Left cardiac atrium (tissue), 4 donors: ENCODE results near the gene GPC5. TPM values are rescaled to one million over a fixed set of nuclear protein-coding genes. Genes with fewer than 3 reads are reported as not detected.

Source experiments
- ATAC-seq, 2 donors: fragments of 200-7000 bp; cut with Tn5 transposase; one replicate each; pipeline ENCODE4 v1.9.1; 2020; ENCODE audit warnings: mild to moderate bottlenecking in 2 of 2, moderate library complexity in 2 of 2
- DNase-seq: peaks from one replicate; pipeline ENCODE4 v3.0.0-alpha.2; 2020
- intact Hi-C, 2 donors: fragments of 100-400 bp; cut with DNase I; formaldehyde crosslinking; loops; one replicate each; pipeline versions ENCODE4 v1.14.1 to v1.15.1; 2022 to 2023
- total RNA-seq, 2 donors: library from RNA; stranded (reverse); fragmentation: NEBNext Ultra II Directional; extraction: Animal tissue kit (Norgen Biotek cat#: 25700); gene quantifications; one replicate each; pipeline ENCODE4 v1.2.1, GENCODE V29; 2021
- donor health status: DM: no; HTN: yes; CAD: no.
- donor health status: DM: no; HTN: yes; CAD: no; lungs with severe emphysema.
- donor health status: DM: yes; HTN: yes; CAD: no.
- donor health status: Dilated cardiomyopathy.

The GPC5 gene
- total RNA-seq, 2 donors from 2014 or later = 1.8 to 3.0 TPM

DNA sequence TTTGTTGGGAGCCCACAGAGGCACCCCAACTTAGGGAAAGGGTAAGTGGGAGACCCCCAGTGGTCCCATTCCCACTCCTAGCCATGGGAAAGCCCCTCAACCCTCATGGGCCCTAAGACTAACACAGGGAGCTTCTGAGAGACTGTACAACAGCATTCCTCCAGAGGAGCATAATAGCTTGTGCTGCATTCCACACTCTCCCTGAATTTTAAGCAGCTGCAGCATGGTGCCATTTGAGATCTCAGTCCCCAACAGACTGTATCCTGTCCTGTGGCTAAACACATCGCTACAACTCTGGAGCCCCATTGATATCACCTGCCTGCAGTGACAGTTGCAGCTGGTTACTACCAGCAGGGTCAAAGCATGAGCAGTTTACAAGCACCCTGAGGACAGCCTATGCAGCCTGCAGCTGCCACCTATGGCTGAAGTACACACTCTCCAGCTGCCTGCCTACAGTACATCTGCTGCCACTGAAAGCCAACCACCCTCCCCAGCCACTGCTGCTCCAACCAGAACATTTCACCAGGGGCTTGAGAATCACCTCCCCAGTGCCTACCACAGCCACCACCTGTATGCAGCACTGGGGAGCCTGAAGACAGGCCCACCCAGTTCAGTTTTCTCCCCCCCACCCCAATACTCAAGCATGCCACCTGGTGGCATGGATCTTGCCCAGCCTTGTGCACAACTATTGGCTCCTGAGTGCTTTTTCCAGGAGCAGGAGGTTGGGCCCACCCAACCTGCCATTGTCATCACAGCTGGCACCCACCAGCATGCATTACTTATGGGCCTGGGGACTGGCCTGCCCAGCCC lies 557.3 kb downstream of the GPC5 start:
- DNase-seq (no peak), ATAC-seq (no peak)
- intact Hi-C loops = no loop called here

DNA sequence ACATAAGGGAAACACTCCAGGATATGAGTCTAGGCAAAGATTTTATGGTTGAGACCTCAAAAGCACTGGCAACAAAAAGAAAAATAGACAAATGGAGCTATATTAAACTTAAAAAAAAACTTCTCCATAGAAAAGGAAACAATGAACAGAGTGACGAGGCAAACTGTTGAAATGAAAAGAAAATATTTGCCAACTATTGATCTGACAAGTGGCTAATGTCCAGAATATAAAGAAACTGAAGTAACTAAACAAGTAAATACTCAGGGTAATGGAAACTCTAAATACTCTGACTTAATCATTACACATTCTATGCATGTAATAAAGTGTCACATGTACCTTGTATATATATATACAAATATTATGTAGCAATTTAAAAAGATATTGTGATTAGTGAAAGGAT lies 562.5 kb downstream of the GPC5 start:
- no peak for DNase-seq
- intact Hi-C loops = no loop called here
- no peak for ATAC-seq

DNA sequence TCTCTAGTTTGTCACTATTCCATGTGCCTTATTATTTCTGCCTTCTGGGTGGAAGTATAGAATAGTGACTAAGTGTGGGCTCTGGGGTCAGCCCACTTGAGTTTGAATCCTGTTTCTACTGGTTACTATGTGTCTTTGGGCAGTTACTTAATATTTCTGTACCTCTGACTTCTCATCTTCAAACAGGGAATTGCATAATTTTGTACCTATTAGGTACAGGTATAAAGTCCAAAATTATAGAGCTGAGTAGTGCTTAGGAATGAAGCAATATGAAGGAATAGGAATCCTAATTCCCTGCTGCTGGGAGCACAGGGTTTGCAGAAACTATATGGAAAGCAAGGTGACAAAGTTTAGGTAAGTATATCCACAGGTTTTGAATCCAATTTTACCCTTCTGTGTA lies 564.5 kb downstream of the GPC5 start:
- DNase-seq (no peak), ATAC-seq (no peak)
- intact Hi-C loops = no loop called here

DNA sequence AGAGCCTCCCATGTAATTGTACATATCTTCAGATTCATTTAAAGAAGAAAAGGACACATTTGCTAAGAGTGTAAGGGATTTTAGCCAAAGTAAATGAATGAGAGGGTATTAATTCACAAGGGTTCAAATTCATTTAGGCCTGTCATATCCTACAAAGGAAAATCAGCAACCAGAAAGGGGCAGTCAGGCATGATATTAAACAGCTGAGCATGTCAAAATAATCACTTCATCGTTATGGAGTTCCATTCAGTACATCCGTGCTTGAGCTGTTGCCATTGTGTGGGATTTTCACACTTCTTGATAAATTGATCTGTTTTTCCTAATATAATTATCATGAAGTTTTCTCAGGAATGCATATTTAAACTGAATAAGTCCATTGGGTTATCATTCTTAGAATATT lies 567.1 kb downstream of the GPC5 start:
- no peak for DNase-seq
- ATAC-seq = no peak
- intact Hi-C loops = no loop called here

- intact Hi-C loops = no loop called here
- DNase-seq = no peak
- ATAC-seq = no peak
These were observed 580.1 kb downstream of the GPC5 start for GRCh38 chr13:91978571-91978970.

DNA sequence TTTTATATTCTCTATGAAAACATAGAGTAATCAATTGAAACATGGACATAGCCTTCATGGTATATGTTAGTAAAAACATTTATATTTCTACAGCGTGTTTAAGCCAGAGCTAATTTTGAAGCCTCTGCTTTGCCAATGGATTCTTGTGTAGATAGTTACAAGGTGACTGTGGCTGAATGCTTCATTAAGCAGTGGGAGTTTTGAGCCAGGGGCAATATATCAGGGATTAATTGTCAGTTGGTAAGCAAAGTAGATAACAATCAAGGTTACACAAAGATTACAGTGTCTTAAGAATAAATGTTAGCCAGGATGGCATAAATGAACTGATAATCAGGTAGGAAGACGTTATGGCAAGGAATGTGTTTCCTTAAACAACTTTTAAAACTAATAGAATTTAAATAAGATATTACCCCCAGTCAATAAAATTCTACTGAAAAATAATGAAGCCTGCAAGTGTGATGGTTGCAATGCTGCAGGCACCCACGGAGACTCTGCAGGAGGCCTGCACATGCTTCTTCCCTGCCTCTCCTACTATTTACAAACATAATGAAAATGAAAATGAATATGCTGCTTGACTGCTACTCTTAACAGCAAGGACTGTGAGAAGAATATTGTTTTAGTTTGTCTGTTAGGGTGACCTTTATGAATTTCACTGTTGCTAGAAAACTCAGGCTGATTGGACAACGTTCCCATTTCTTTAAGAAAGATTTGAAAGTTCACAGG lies 588.5 kb downstream of the GPC5 start:
- ATAC-seq (no peak), DNase-seq (no peak)
- intact Hi-C loops = no loop called here

GRCh38 chr13:91988331-91988730 lies 589.9 kb downstream of the GPC5 start:
- no peak for DNase-seq
- intact Hi-C loops = no loop called here
- no peak for ATAC-seq

DNA sequence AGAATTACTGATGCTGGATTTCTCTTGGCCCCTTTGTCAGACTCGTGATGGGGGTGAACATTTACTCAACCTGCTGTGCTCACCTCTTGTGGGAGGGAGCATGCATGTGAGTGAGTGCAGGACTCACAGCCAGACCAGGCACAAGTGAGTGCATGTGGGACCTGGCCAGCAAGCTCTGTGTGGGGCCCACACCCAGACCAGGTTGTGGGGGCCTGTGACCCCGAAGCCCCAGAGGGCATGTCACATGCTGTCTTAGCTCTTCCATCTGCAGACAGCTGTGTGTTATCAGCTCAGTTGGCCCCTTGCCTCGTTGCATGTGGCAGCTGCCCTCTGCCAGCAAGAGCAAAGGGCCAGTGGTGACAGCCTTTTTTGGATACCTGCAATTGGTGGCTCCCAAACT lies 614.4 kb downstream of the GPC5 start:
- intact Hi-C loops = no loop called here
- no peak for ATAC-seq
- DNase-seq = no peak

GRCh38 chr13:92017737-92018136 lies 619.3 kb downstream of the GPC5 start:
- intact Hi-C loops = no loop called here
- no peak for ATAC-seq

GRCh38 chr13:92028695-92029094 lies 630.3 kb downstream of the GPC5 start:
- ATAC-seq (no peak), DNase-seq (no peak)
- intact Hi-C loops = no loop called here

More at GRCh38 chr13:92017737-92018136, 619.3 kb downstream of the GPC5 start:
- DNase-seq = no peak

DNA sequence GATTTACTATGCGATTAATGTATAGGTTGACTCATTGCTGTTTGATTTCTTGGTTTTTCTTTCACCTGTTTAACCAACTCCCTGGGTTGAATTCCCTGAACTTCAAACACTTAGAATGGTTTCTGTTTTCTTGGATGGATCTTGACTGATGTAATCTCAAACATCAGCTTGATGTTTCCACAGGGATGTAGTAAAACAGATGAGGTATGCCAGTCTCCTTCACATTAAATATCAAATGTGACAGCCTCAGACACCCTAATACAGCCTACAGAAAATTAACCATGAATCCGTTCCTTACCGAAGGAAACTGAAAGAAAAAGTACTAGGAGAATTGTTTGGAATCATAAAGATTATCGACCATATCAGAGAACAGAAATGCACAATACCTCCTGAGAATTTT lies 631.2 kb downstream of the GPC5 start:
- intact Hi-C loops = no loop called here
- no peak for ATAC-seq
- DNase-seq = no peak

GRCh38 chr13:92038905-92039304 lies 640.5 kb downstream of the GPC5 start:
- DNase-seq (no peak), ATAC-seq (no peak)
- intact Hi-C loops = no loop called here

DNA sequence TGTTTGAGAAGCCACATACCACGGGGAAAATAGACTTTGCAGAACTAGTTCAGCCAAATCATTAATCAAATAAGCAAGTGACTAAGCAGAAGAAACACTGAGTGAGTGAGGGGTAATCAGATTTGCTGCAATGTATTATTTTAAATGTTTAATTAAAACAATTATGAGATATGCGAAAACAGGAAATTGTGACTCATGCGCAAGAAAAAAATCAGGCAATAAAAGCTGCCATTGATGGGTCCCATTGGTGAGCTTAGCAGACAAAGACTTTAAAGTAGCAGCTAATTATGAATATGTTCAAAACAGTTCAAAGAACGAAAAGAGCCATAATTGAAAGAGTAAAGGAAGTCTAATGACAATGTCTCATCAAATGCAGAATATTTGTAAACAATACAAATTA lies 644.1 kb downstream of the GPC5 start:
- intact Hi-C loops = no loop called here
- DNase-seq (no peak), ATAC-seq (no peak)

- no peak for DNase-seq
- intact Hi-C loops = no loop called here
- no peak for ATAC-seq
These were observed 645.9 kb downstream of the GPC5 start for GRCh38 chr13:92044351-92044750.

- DNase-seq (no peak), ATAC-seq (no peak)
- intact Hi-C loops = no loop called here
These were observed 656.0 kb downstream of the GPC5 start for GRCh38 chr13:92054389-92054788.

DNA sequence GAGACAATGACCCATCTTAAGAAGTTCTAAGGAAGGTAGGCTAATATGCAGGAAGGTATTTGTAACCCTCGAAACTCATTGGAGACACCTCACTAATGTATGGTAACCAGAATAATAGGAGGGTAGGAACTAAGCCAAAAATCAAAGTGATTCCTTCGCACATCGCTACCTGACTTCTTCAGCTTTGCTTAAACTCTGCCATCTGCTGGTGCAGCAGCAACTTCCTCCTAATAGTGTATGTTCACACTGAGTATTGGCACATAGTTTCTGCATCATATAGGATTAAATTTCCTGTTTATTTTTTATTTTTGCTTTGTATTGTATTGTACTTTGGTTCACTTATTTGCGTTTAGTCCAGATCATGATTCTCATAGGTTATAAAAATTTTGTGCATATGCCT lies 676.2 kb downstream of the GPC5 start:
- ATAC-seq = no peak
- intact Hi-C loops = loop anchor here in 1 of 2 donors (10.0 kb wide), 1 partner anchor 260 kb away; no protein-coding TSS in a partner anchor
- no peak for DNase-seq

DNA sequence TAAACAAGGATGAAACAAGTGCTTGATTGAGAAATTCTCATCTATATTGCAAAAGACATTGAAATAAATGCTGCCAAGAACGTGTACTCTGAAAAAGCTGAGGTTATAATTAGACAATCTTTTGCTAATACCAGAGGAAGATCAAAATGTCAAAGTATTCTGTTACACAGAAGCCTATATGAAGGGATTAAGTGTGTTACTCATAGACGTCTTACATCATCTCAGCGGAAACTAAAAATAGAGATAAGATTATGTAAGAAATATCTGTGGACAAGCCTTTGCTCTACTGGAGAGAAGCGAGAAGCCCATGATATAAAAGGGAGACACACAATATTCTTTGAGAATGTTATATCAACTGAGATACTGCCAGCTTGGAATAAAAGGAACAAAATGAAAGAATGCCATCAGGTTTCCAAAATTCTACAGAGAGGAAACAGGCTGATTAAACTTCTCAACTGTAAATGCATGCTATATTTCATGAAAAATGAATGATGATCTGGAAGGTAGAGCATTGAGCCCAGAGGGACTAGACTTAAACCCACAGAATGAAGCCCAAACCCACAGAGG lies 699.0 kb downstream of the GPC5 start:
- no peak for DNase-seq
- ATAC-seq = no peak
- intact Hi-C loops = no loop called here

GRCh38 chr13:92101801-92102200 lies 703.4 kb downstream of the GPC5 start:
- no peak for ATAC-seq
- DNase-seq = no peak
- intact Hi-C loops = no loop called here

DNA sequence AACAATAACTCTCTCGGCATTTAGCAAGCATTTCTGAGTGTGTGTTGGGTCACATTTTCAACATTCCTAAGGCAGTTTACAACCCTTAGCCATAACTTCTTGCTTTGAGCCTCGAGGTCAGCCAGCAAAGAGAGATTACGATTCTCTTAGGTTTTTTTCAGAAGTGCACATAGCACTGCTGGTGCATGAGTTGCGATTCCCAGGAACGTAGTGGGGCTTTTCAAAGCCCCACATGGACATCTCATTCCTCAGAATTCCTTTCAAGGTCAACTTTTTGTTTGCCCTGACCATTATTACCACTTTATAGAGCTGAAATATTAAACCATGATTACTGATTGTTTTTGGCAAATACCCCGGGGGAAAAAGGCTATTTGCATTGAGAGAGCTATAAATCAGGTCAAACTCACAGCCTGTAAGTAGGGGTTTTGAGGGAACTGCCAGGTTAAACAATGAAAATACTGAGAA lies 705.3 kb downstream of the GPC5 start:
- intact Hi-C loops = no loop called here
- DNase-seq = no peak
- no peak for ATAC-seq

GRCh38 chr13:92122186-92122853 lies 723.9 kb downstream of the GPC5 start:
- DNase-seq = no peak
- intact Hi-C loops = no loop called here
- ATAC-seq = no peak
